GM23248 (cell line): ENCODE measurements around the gene ACTL10.

Experiments
- EZH2 ChIP-seq: fragments of 200-600 bp; sonication (generic); IDR thresholded peaks from 2 replicates; pipeline ENCODE4 v1.6.1; 2018; ENCODE audit warnings: antibody characterized with exemption, mild to moderate bottlenecking; ENCODE audit not compliant: insufficient read depth, poor library complexity, severe bottlenecking
- EZH2phosphoT487 ChIP-seq: fragments of 200-600 bp; sonication (generic); IDR thresholded peaks from 2 replicates; pipeline ENCODE4 v1.6.1; 2018; ENCODE audit warnings: antibody characterized with exemption, moderate library complexity, mild to moderate bottlenecking, low read depth; ENCODE audit not compliant: insufficient read depth

DNA sequence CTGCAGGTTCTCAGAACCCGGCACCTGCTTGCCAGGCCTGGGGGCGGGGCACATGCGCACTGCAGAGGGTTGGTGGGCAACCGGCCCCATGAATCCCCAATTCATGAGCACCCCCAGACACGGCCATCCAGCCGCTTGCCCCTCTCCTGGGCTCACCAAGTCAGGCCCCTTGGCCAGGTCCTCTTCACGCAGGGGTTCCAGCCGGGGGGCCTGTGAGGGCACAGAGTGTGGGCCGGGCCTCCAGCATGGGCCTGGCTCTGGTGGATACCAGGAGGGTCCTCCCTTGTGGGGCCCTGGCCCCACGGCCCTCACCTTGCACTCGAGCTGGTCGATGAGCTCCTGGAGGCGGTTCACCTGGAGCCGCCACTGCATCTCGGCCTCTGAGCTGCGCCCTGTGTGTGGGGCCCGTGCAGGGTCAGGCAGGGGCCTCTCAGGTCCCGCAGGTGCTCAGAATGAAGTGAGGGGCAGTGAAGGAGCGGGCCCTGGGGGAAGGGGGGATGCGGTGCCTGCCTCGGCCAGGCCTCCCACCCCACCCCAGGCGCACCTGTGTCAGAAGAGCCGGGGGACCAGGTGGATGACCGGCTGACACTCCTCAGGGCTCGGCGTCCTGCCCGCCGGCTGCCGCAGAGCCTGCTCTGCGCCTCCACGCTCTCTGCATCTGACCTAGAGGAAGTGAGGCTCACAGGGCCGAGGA, 7.3 kb upstream of the ACTL10 start:
- no peak for TF ChIP-seq EZH2
- no peak for TF ChIP-seq EZH2phosphoT487
